Muscle layer of duodenum (tissue), 2 donors: ENCODE results near the gene SAMD4A.

ENCODE experiments used
- H3K27ac ChIP-seq: one replicate; pipeline ENCODE4 v1.7.0; 2013; ENCODE audit warnings: mild to moderate bottlenecking, low read length
- H3K27me3 ChIP-seq: one replicate; pipeline ENCODE4 v1.7.0; 2013; ENCODE audit warnings: low read depth, mild to moderate bottlenecking, control low read depth, low read length
- H3K36me3 ChIP-seq, 2 donors: one replicate each; pipeline ENCODE4 v1.7.0; 2013; ENCODE audit warnings: low read length in 2 of 2, control low read depth in 1 of 2, mild to moderate bottlenecking in 1 of 2; ENCODE audit not compliant: insufficient read depth in 2 of 2, control insufficient read depth in 1 of 2
- H3K4me1 ChIP-seq, 2 donors: one replicate each; pipeline ENCODE4 v1.7.0; 2013; ENCODE audit warnings: low read length in 2 of 2, mild to moderate bottlenecking in 2 of 2, control low read depth in 1 of 2, moderate library complexity in 1 of 2; ENCODE audit not compliant: insufficient read depth in 2 of 2, control insufficient read depth in 1 of 2
- H3K4me3 ChIP-seq, 2 donors: one replicate each; pipeline ENCODE4 v1.7.0; 2013; ENCODE audit warnings: low read length in 2 of 2, low read depth in 1 of 2, mild to moderate bottlenecking in 1 of 2
- H3K9me3 ChIP-seq, 2 donors: one replicate each; pipeline ENCODE4 v1.7.0; 2013; ENCODE audit warnings: low read length in 2 of 2, control low read depth in 1 of 2, mild to moderate bottlenecking in 1 of 2; ENCODE audit not compliant: control insufficient read depth in 1 of 2
- donor health status: healthy.

The SAMD4A gene

DNA sequence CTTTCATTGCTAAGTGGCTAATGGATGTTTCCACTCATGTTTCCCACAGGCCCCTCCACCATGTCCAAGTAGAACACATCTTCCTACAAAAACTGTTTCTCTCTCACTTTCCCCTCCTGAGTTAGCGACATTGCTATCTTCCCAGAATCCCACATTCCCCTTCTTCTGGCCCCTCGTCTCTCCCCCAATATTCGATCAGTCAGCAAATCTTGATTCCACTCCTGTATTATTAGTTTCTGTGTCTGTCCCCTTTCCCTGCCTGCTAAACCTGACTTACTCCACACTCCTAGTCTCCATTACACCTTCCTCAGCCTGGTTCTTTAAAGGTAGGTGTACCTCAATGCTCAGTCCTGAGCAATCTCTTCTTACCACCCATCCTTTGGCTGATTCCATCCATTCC lies 19.3 kb upstream of the SAMD4A start:
- Histone ChIP-seq H3K36me3 (no peaks in the 10 kb centered on the region), H3K4me3 (no peak overlapping the region), H3K27me3 (no peaks in the 10 kb centered on the region), H3K27ac (no peak overlapping the region), H3K4me1 (no peaks in the 10 kb centered on the region), H3K9me3 (no peaks in the 10 kb centered on the region)

DNA sequence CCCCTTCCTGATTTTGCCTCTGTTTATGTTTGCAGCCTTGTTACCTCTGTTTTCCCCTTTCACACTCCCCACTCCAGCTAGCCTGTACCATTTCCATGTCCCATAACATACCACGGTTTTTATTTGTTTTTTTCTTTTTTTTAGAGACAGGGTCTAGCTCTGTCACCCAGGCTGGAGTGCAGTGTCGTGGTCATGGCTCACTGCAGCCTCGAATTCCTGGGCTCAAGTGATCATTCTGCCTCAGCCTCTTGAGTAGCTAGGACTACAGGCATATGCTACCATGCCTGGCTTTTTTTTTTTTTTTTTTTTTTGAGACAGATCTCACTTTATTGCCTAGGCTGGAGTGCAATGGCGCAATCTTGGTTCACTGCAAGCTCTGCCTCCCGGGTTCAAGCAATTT lies 18.4 kb upstream of the SAMD4A start:
- Histone ChIP-seq H3K9me3 (no peaks in the 10 kb centered on the region), H3K36me3 (no peaks in the 10 kb centered on the region), H3K4me1 (no peaks in the 10 kb centered on the region), H3K4me3 (no peak overlapping the region), H3K27me3 (no peaks in the 10 kb centered on the region), H3K27ac (no peak overlapping the region)

DNA sequence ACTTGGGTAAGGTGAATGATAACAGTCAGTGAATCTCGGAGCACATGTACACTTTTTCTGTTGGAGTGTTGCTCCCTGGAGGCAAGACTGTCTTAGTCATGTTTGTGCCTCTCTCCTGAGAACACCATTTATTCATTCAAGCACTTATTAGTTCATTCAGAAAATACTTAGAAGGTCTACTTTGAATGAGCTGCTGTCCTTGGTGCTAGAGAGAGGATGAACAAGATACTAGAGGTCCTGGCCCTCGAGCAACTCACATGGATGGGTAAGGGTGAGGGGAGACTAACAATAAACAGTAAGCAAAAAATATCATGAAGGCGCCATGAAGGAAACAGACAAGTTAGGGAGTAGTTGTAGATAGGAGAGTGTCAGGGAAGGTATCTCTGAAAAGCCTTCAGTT lies 17.1 kb upstream of the SAMD4A start:
- no peak overlapping the region for H3K4me3 ChIP-seq
- H3K27me3 ChIP-seq, result no peaks in the 10 kb centered on the region
- H3K4me1 ChIP-seq, result no peaks in the 10 kb centered on the region
- no peak overlapping the region for H3K27ac ChIP-seq
- no peaks in the 10 kb centered on the region for H3K9me3 ChIP-seq
- no peaks in the 10 kb centered on the region for H3K36me3 ChIP-seq

DNA sequence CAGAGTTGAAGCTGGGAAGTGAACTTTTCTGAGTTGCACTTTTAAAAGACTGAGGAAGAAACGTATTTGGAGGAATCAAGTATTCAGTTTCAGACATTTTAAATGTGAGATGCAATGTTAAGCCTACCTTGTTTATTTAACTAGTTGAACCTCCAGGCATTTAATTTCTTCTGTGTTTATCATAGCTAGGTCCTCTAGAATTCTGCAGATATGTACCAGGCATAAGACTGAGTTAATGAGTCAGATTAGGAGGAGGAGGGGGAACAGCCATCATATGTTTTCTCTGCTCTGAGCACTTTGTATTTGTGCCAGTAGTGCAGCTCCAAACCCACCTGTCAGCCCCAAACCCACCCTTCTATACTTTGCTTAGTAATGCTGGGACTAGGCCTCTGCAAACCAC lies 16.4 kb upstream of the SAMD4A start:
- no peak overlapping the region for H3K27ac ChIP-seq
- H3K9me3 ChIP-seq, result no peaks in the 10 kb centered on the region
- no peak overlapping the region for H3K4me3 ChIP-seq
- no peaks in the 10 kb centered on the region for H3K27me3 ChIP-seq
- H3K36me3 ChIP-seq, result no peaks in the 10 kb centered on the region
- no peaks in the 10 kb centered on the region for H3K4me1 ChIP-seq

DNA sequence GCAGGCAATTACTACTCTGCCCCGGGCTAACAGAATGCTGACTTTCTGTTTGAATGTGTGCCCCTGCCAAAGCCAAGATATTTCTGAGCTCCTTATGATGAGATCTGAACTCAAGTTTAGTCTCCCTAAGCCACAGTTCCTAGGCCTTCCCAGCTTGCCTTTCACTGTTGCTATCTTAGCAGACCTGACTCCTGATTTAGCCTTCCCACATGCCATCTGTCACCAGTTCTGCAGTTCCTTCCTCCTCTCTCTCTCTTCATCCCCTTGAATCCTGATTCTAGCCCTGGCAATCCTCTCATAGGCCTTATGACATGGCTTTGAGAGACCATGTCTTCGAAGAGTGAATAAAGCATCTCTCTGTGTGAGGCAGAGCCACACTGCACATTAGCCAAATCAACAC lies 12.5 kb upstream of the SAMD4A start:
- no peaks in the 10 kb centered on the region for H3K36me3 ChIP-seq
- no peak overlapping the region for H3K4me3 ChIP-seq
- no peaks in the 10 kb centered on the region for H3K4me1 ChIP-seq
- no peak overlapping the region for H3K27ac ChIP-seq
- H3K9me3 ChIP-seq, result no peaks in the 10 kb centered on the region
- no peaks in the 10 kb centered on the region for H3K27me3 ChIP-seq

DNA sequence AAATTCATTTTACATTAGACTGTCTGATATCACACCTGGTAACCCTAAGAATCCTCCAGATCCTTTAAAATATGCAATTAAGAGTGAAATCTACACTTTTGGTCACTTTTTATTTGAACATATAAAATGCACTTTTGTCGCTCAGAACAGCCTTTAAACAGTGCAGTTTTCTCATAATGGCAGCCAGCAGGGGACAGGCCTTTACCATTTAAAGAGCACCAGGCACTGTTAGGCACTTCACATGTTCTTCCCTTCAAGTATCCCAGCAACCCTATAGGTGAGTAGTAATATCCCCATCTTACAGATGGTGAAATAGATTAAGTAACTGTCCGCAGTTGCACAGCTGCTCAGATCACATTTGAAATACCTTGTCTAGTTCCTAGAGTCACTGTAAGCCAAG lies 11.3 kb upstream of the SAMD4A start:
- Histone ChIP-seq H3K27me3 (no peaks in the 10 kb centered on the region), H3K27ac (no peak overlapping the region), H3K4me3 (no peak overlapping the region), H3K4me1 (no peaks in the 10 kb centered on the region), H3K36me3 (no peaks in the 10 kb centered on the region), H3K9me3 (no peaks in the 10 kb centered on the region)

DNA sequence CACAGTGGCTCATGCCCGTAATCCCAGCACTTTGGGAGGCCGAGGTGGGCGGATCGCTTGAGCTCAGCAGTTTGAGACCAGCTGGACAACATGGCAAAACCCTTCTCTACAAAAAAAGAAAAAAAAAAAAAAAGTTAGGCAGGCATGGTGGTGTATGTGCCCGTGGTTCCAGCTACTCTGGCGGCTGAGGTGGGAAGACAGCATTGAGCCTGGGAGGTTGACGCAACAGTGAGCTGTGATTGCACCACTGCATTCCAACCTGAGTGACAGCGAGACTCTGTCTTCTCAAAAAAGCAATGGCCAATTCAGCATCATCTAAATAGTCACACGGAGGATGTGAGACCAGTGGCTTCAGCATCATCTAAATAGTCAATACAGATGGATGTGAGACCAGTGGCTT lies 10.4 kb upstream of the SAMD4A start:
- Histone ChIP-seq H3K4me1 (no peaks in the 10 kb centered on the region), H3K36me3 (no peaks in the 10 kb centered on the region)

DNA sequence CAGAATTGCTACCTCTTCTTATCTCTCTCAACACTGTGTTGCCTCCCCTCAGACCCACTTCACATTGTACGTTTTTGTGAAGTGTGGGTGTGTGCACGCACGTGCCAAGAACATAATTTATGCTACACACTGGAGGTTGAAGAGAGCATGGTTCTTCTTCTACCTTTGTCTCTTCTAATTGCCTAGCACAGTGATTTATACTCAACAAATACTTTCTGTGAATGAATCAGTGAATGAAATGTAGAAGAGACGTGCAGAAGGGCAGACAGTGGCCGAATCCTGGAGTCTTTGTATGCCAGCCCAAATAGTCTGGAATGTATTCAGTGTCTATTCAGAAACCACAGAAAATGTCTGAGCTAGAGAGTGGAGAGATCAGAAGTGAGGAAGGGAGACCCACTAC lies 4.6 kb upstream of the SAMD4A start:
- Histone ChIP-seq H3K4me1 (no peaks in the 10 kb centered on the region), H3K36me3 (peaks cover 0 to 4% of the 10 kb centered on the region in 2 donors), H3K4me3 (no peak overlapping the region), H3K27me3 (no peaks in the 10 kb centered on the region), H3K9me3 (no peaks in the 10 kb centered on the region), H3K27ac (no peak overlapping the region)

More for the DNA sequence above, 10.4 kb upstream of the SAMD4A start:
- Histone ChIP-seq H3K27ac (no peak overlapping the region), H3K9me3 (no peaks in the 10 kb centered on the region), H3K27me3 (no peaks in the 10 kb centered on the region), H3K4me3 (no peak overlapping the region)

DNA sequence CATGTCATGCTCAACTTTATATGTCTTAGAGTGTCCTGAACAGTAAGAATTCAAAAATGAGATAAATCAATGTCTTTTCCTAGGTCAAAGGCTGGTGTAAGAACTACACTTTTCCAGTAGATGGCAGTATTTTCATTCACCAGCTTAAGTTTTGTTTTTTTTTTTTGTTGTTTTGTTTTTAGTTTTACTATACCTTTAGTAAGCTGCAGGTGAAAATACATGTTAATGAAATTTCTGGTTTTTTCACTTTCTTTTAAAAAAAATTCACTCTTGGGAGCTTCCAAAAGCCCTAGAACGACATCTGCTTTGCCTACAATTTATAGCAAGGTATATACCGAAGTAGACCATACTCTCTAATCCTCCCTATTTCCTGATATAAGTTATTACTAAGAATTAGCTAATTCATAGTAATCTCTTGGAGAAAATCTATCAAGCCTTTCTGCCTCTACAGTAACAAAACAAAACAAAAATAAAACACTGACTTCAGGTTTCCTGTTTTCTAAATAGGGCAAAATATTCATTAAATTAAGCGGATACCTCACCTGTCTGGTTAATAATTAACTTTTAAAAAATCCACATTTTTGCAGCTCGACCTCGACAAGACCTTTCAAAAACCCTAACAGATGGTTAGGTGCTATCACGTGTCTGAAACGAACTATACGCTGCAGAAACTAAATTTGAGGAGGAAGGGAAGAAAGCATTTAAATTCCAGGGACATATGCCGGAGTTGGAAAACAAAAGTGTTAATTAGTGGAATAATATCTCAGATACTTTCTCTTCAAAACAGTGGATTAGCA lies 2.7 kb upstream of the SAMD4A start:
- Histone ChIP-seq H3K4me1 (no peaks in the 10 kb centered on the region), H3K27ac (peak overlapping the region; percentile 89), H3K4me3 (peak overlapping the region; percentile 52 to 87), H3K27me3 (no peaks in the 10 kb centered on the region), H3K9me3 (no peaks in the 10 kb centered on the region), H3K36me3 (peaks cover 0 to 4% of the 10 kb centered on the region in 2 donors)

DNA sequence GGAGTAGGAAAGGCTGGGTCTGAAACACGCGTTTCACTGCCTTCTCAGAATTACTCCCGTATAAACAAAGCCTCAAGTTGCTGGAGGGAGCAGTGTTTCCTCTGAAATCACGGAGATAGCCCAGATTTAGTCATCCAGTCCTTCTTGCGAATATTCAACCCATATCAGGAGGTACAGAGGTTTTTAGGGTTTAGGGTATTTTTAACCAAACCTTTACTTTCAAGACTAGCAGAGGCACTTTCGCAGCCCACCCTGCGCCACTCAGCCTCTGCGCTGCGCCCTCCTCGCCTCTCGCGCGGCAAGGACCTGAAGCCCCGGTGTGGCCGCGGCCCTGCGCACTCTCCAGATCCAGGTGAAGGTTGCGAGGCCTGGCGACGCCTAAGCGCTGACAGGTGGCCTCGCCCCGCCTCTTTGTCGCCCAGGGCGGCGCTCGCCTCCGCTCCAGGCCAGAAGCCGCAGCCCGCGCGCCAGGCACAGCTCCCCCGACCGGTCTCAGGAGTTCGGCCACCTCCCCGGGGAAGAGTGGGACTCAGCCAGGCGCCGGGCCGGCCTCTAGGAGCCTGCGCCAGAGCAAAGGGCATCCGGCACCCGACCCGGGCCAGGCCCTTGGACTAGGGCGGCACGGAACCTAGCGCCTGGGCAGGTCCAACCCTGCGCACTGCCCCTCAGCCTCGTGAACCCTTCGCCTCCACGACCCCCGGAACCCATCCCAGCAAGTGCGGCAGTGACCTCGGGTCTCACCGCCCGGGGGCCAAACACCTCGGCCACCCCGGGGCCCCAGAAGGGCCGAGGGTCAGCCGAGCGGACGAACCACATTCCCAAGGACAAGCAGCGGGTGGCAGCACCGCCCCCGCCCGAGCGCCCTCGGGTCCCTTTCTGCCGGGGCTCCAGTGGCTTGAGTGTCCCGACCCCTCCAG lies 1.8 kb upstream of the SAMD4A start:
- no peaks in the 10 kb centered on the region for H3K9me3 ChIP-seq
- H3K4me3 ChIP-seq, result peak overlapping the region; percentile 52 to 87
- peaks cover 0 to 4% of the 10 kb centered on the region in 2 donors for H3K36me3 ChIP-seq
- no peaks in the 10 kb centered on the region for H3K4me1 ChIP-seq
- peak overlapping the region; percentile 89 for H3K27ac ChIP-seq
- H3K27me3 ChIP-seq, result no peaks in the 10 kb centered on the region

DNA sequence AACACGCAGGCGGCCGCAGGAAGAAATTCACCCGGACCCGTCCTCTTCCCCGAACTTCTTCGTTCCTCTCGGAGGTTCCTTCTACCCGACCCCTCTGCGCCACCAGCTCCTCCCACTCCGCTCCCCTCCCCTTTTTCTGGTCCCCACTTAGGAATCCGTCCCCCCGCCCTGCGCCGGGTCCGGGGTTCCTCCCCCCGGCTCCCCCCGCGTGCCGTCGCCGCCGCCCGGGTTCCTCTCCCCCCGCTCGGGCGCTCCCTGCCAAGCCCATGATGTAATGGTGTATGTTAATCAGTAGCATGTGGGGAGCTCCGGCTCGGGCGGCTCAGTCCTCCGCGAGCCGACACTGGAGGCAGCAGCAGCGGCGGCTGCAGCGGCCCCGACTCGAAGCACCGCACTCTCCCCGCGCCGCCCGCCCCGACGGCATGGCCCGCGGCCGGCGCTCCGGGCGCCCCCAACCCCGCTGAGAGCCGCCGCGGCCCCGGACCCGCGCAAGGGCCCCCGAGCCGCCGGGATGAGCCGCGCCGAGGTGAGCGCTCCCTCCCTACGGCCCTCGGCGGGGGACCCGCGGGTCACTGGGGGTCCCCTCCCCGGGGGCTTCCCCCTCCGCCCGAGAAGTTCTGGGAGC lies 1.0 kb upstream of the SAMD4A start:
- Histone ChIP-seq H3K4me1 (no peaks in the 10 kb centered on the region), H3K36me3 (peaks cover 0 to 4% of the 10 kb centered on the region in 2 donors), H3K27me3 (no peaks in the 10 kb centered on the region), H3K9me3 (no peaks in the 10 kb centered on the region), H3K4me3 (peak overlapping the region; percentile 81 to 87), H3K27ac (peak overlapping the region; percentile 89)
